GM19463 (cell line): ENCODE measurements around the gene SF3B5.
"Not testable (repeated sequence)": the region's sequence is repeated elsewhere in the genome, so short reads cannot be mapped to it uniquely, and the experiment has no call there.

Source experiments
- ATAC-seq: cut with Tn5 transposase; IDR thresholded peaks from one replicate; pipeline ENCODE4 v1.9.1; 2021; ENCODE audit warnings: mild to moderate bottlenecking, moderate library complexity; ENCODE audit not compliant: unreplicated experiment

The SF3B5 gene

GRCh38 chr6:144106206-144106605, 10.8 kb upstream of the SF3B5 start:
- ATAC-seq: no peak

- peak; percentile 81 for ATAC-seq
Observed at GRCh38 chr6:144104898-144105487, 9.6 kb upstream of the SF3B5 start.

GRCh38 chr6:144104488-144104887, 9.1 kb upstream of the SF3B5 start:
- no peak for ATAC-seq

GRCh38 chr6:144103026-144103563, 7.7 kb upstream of the SF3B5 start:
- no peak for ATAC-seq

GRCh38 chr6:144098993-144099392, 3.6 kb upstream of the SF3B5 start:
- ATAC-seq: no peak

- ATAC-seq: no peak
Observed at GRCh38 chr6:144094731-144095133, 641 bp downstream of the SF3B5 start.

GRCh38 chr6:144093658-144094057, 1.7 kb downstream of the SF3B5 start:
- ATAC-seq: no peak

GRCh38 chr6:144093236-144093635, 2.1 kb downstream of the SF3B5 start:
- no peak for ATAC-seq

- ATAC-seq: no peak
Observed at GRCh38 chr6:144090384-144090783, 5.0 kb downstream of the SF3B5 start.

GRCh38 chr6:144087789-144088426, 7.5 kb downstream of the SF3B5 start:
- ATAC-seq: peak; percentile 47

- ATAC-seq: no peak
Observed at GRCh38 chr6:144086959-144087358, 8.4 kb downstream of the SF3B5 start.

GRCh38 chr6:144083172-144083571, 12.2 kb downstream of the SF3B5 start:
- no peak for ATAC-seq

GRCh38 chr6:144082412-144082811, 13.0 kb downstream of the SF3B5 start:
- not testable (repeated sequence) for ATAC-seq

- no peak for ATAC-seq
Observed at GRCh38 chr6:144077871-144078270, 17.5 kb downstream of the SF3B5 start.

- no peak for ATAC-seq
Observed at GRCh38 chr6:144075875-144076274, 19.5 kb downstream of the SF3B5 start.

- ATAC-seq: peak; percentile 84
Observed at GRCh38 chr6:144075187-144075586, 20.2 kb downstream of the SF3B5 start.

- ATAC-seq: no peak
Observed at GRCh38 chr6:144073024-144073423, 22.3 kb downstream of the SF3B5 start.

- ATAC-seq: no peak
Observed at GRCh38 chr6:144069506-144069905, 25.9 kb downstream of the SF3B5 start.

GRCh38 chr6:144068794-144069193, 26.6 kb downstream of the SF3B5 start:
- ATAC-seq: no peak

- peak; percentile 31 for ATAC-seq
Observed at GRCh38 chr6:144066741-144067484, 28.5 kb downstream of the SF3B5 start.

- ATAC-seq: no peak
Observed at GRCh38 chr6:144066255-144066654, 29.1 kb downstream of the SF3B5 start.

- ATAC-seq: no peak
Observed at GRCh38 chr6:144065213-144065660, 30.1 kb downstream of the SF3B5 start.
